ENCODE results near the gene CELA2A. TPM values are rescaled to one million over a fixed set of nuclear protein-coding genes. Genes with fewer than 3 reads are reported as not detected.

CELA2A gene
- total RNA-seq, 1 experiment from 2014 or later: not detected

DNA sequence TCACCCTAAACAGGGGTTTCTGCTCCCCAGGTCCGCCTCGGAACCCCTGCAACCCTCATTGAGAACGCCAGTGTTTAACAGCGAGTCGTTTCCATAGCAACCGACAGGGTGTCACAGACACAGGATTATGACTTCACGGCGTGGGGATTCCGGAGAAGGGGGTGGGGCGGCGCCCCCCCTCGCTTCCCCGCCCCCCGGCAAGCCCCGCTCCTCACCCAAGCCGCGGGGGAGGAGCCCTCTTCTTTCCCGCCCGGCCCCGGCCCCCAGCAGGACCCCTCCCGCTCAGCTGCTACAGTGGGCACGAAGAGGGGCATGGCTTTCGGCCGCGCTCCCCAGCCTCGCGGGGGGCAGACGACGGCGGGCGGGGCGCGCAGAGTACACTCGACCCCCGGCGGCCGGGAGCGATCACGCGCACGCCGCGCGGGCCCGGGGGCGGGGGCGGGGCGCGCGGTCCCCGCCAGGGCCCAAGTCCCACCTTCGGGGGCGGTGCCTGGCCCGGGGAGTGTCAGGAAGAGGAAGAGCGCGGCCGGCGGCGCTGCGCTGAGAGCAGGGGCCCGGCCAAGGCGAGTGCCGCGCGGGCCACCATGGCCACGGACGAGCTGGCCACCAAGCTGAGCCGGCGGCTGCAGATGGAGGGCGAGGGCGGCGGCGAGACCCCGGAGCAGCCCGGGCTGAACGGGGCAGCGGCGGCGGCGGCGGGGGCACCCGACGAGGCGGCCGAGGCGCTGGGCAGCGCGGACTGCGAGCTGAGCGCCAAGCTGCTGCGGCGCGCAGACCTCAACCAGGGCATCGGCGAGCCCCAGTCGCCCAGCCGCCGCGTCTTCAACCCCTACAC is 46.9 kb upstream of the CELA2A start, which contains the start of gene EFHD2:
TSS of gene EFHD2 (plus strand) at position 501 of the 835 bp plus-strand sequence. CDS start at position 585, 84 bp downstream.
- no peaks in the 10 kb centered on the region for H3K9me3 ChIP-seq (ENCODE audit: insufficient read depth, low read depth)
- peak within 1 kb of the TSS; percentile 75 for H3K4me3 ChIP-seq
- peak within 1 kb of the TSS; percentile 94 for H3K4me2 ChIP-seq
- no peak for TF ChIP-seq CTCF (conservative IDR thresholded peaks at IDR 0.05)
- no peak for TF ChIP-seq EZH2 (IDR thresholded peaks at IDR 0.05; ENCODE audit: low read depth)
- H3K36me3 ChIP-seq (ENCODE audit: low read depth): no peaks in the 10 kb centered on the region
- POLR2A ChIA-PET (ENCODE audit: unreplicated experiment): interaction anchor here (0.5 to 0.7 kb wide), 3 partner anchors 17 to 86 kb away, joined by 4 read pairs; no protein-coding TSS in a partner anchor
- H3K79me2 ChIP-seq (ENCODE audit: low read depth): peaks cover 46% of the 10 kb centered on the region
- DNase-seq: peak; percentile 42 to 80
- peaks cover 11% of the 10 kb centered on the region; the same call in 1 of the 2 replicates for H3F3A ChIP-seq (ENCODE audit: insufficient read depth, low read depth)
- peak within 1 kb of the TSS; percentile 52; the same call in 1 of the 2 replicates for H2AFZ ChIP-seq
- H3K27ac ChIP-seq: peak within 1 kb of the TSS; percentile 34; the same call in 1 of the 2 replicates
- CTCF ChIA-PET: interaction anchor here (0.6 kb wide), 1 partner anchor 125 kb away, joined by 3 read pairs; no protein-coding TSS in a partner anchor
- intact Hi-C loops (cut with micrococcal nuclease; ENCODE audit: unreplicated experiment): no loop called here
- H3K9me2 ChIP-seq (ENCODE audit: insufficient read depth): no peaks in the 10 kb centered on the region
- no TSS peak for BruUV-seq (replicated peaks)
- H3K4me1 ChIP-seq (replicated peaks; ENCODE audit: insufficient read depth): peaks cover 16% of the 10 kb centered on the region
- no peaks in the 10 kb centered on the region for H3K27me3 ChIP-seq (ENCODE audit: insufficient read depth, low read depth)
- H4K20me1 ChIP-seq (ENCODE audit: insufficient read depth): peaks cover 6% of the 10 kb centered on the region

DNA sequence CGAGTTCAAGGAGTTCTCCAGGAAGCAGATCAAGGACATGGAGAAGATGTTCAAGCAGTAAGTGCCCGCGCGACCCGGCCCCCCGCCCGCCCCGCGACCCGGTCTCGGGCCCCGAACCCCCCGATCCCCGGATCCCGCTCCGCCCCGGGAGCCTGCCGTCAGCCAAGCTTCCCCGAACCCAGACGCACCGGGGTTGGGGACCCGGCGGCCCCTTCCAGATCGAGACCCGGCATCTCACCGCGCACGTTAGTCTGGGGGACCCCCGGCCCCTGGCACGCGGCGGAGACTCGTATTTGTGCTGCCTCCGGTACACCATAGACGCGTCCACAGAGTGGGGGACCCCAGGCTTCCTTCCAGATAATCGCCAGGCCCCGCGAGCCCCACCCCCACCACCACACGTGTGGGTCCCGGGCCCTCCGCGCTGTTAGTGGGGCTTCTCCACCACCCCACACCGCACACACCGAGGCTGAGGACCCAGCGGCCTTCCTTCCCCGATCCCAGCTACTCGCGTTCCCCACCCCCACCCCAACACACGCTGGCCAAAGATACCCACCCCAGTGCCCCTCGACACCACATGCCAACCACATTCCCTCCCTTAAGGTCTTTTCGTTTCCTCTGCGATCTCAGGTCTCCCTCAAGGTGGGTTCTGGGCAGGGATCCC is 46.2 kb upstream of the CELA2A start:
- Histone ChIP-seq H4K20me1 (ENCODE audit: insufficient read depth) (peaks cover 10% of the 10 kb centered on the region), H3K4me3 (peak overlapping the region; percentile 75), H3F3A (ENCODE audit: insufficient read depth, low read depth) (peaks cover 18% of the 10 kb centered on the region), H3K9me3 (ENCODE audit: insufficient read depth, low read depth) (no peaks in the 10 kb centered on the region), H3K4me1 (replicated peaks; ENCODE audit: insufficient read depth) (peaks cover 22% of the 10 kb centered on the region), H3K27me3 (ENCODE audit: insufficient read depth, low read depth) (no peaks in the 10 kb centered on the region), H3K27ac (peak overlapping the region; percentile 34; the same call in 1 of the 2 replicates), H2AFZ (no peak overlapping the region), H3K9me2 (ENCODE audit: insufficient read depth) (no peaks in the 10 kb centered on the region), H3K36me3 (ENCODE audit: low read depth) (0 out of 2 replicates have a peak, but pooled peaks cover 2% of the 10 kb centered on the region), H3K79me2 (ENCODE audit: low read depth) (peaks cover 54% of the 10 kb centered on the region), H3K4me2 (peak overlapping the region; percentile 94)
- DNase-seq: no peak
- intact Hi-C loops (cut with micrococcal nuclease; ENCODE audit: unreplicated experiment): no loop called here
- no peak for TF ChIP-seq EZH2 (IDR thresholded peaks at IDR 0.05; ENCODE audit: low read depth)
- no peak for TF ChIP-seq CTCF (conservative IDR thresholded peaks at IDR 0.05)
- no TSS peak for BruUV-seq (replicated peaks)
- POLR2A ChIA-PET (ENCODE audit: unreplicated experiment): interaction anchor here (0.5 to 0.7 kb wide), 2 partner anchors 60 to 87 kb away, joined by 4 read pairs; no protein-coding TSS in a partner anchor
- CTCF ChIA-PET: interaction anchor here (0.6 kb wide), 1 partner anchor 125 kb away, joined by 3 read pairs; no protein-coding TSS in a partner anchor

DNA sequence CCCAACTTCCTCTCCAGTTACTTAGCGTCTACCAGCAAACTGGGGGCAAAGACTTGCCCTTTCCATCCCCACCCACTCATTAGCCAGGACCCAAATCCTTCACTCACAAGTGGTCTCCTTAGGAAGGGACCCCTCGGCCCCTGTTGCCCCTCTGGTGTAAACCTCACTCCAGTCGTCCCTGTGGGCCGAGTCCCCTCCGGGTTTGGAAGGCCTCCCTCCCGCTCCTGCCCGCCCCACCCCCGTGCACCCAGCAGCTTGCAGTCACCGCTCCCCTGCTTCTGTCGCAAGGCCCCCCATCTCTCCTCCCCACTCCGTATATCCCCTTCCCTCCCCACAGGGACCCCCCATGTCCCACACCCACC is 45.7 kb upstream of the CELA2A start:
- Histone ChIP-seq H3F3A (ENCODE audit: insufficient read depth, low read depth) (peaks cover 23% of the 10 kb centered on the region), H3K27ac (peak overlapping the region; percentile 57; the same call in 1 of the 2 replicates), H4K20me1 (ENCODE audit: insufficient read depth) (peaks cover 10% of the 10 kb centered on the region), H2AFZ (no peak overlapping the region), H3K36me3 (ENCODE audit: low read depth) (0 out of 2 replicates have a peak, but pooled peaks cover 6% of the 10 kb centered on the region), H3K9me3 (ENCODE audit: insufficient read depth, low read depth) (no peaks in the 10 kb centered on the region), H3K27me3 (ENCODE audit: insufficient read depth, low read depth) (no peaks in the 10 kb centered on the region), H3K79me2 (ENCODE audit: low read depth) (peaks cover 58% of the 10 kb centered on the region), H3K9me2 (ENCODE audit: insufficient read depth) (no peaks in the 10 kb centered on the region), H3K4me1 (replicated peaks; ENCODE audit: insufficient read depth) (peaks cover 27% of the 10 kb centered on the region), H3K4me2 (peak overlapping the region; percentile 94), H3K4me3 (peak overlapping the region; percentile 75)
- POLR2A ChIA-PET (ENCODE audit: unreplicated experiment): no interaction called here
- CTCF ChIA-PET: no interaction called here
- BruUV-seq (replicated peaks): no TSS peak
- DNase-seq: no peak
- intact Hi-C loops (cut with micrococcal nuclease; ENCODE audit: unreplicated experiment): no loop called here
- no peak for TF ChIP-seq EZH2 (IDR thresholded peaks at IDR 0.05; ENCODE audit: low read depth)
- no peak for TF ChIP-seq CTCF (conservative IDR thresholded peaks at IDR 0.05)

Data from PC-9 (cell line).